Astrocyte of the cerebellum (primary cell): ENCODE results near the gene SELENOO.

Experiments used
- DNase-seq: peaks from one replicate; pipeline ENCODE4 v3.0.0-alpha.2; 2011; ENCODE audit warnings: low read depth
- H3K4me3 ChIP-seq: 2 replicates; pipeline ENCODE4 v1.5.1; 2011; ENCODE audit warnings: mild to moderate bottlenecking, low read depth, low read length, moderate library complexity
- in situ Hi-C: cut with HindIII; loops from 2 replicates; pipeline ENCODE4 v1.10.0; 2017; ENCODE audit warnings: low sequenced_read_pairs
- TF ChIP-seq, protein P1 (sequence below): IDR thresholded peaks from 2 replicates; pipeline ENCODE4 v1.5.1; 2012; ENCODE audit warnings: low read length, low read depth, moderate library complexity, mild to moderate bottlenecking; ENCODE audit errors: missing control alignments

The SELENOO gene

DNA sequence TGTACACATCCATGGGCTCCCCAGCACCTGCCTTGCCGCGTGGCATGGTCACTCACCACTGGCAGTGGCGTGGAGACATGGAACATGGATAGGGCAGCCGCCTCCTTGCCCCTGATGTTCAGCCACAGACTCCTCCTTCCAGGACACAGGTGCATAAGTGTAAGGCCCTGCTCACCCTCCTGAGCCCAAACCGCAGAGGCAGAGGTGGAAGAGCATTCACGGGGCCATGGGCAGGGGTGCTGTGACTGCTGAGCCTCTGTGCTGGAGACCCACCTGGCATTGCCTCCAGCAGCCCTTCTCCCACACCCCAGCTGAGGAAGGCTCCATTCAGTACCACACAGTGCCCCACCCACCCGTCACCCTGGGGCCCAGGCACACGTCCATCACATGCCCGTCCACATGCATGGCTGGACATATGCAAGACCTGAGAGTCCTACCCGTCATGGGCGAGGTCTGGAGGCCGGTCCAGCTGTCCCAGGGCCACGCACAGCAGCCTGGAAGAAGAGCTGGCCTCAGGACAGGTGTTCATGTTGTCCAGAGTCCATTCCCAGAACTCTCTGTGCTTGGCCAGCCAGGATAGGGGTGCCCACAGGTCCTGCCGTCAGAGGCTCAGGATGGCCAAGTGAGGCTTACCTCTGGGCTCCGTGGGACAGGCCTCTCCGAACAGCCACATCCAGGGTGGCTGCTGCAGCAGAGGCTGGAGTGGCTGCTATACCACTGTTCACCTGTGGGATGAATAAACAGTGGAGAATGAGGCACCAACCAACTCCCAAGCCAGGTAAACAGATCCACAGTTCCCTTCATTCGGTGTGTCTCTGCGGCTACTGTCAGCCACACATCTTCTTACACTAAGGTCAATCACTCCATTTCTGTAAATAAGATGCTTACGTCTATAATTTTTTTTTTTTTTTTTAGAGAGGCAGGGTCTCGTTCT is 45.7 kb downstream of the SELENOO start:
- in situ Hi-C loops = no loop called here
- TF ChIP-seq, protein P1, sequence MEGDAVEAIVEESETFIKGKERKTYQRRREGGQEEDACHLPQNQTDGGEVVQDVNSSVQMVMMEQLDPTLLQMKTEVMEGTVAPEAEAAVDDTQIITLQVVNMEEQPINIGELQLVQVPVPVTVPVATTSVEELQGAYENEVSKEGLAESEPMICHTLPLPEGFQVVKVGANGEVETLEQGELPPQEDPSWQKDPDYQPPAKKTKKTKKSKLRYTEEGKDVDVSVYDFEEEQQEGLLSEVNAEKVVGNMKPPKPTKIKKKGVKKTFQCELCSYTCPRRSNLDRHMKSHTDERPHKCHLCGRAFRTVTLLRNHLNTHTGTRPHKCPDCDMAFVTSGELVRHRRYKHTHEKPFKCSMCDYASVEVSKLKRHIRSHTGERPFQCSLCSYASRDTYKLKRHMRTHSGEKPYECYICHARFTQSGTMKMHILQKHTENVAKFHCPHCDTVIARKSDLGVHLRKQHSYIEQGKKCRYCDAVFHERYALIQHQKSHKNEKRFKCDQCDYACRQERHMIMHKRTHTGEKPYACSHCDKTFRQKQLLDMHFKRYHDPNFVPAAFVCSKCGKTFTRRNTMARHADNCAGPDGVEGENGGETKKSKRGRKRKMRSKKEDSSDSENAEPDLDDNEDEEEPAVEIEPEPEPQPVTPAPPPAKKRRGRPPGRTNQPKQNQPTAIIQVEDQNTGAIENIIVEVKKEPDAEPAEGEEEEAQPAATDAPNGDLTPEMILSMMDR = no peak
- H3K4me3 ChIP-seq = no peak overlapping the region
- no peak for DNase-seq

DNA sequence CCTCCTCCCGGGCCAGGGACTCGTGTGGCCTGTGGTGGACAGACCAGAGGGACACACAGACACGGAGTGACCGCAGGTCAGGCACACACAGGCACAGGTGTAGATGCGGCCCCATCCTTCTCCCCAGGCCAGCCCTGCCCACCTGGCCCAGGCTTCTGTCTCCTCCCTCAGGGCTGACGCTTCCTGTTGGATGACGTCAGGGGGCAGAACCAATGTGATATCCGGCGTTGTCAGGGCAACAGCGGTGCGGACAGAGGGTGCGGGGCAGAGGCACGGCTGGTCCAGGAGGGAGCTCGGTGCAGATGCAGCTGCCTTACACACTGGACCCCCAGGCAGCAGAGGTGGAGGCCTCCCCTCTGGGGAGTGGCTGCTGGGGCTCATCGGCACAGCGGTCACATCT is 46.9 kb downstream of the SELENOO start:
- TF ChIP-seq, protein P1 = no peak
- in situ Hi-C loops = no loop called here
- no peak for DNase-seq
- no peak overlapping the region for H3K4me3 ChIP-seq

DNA sequence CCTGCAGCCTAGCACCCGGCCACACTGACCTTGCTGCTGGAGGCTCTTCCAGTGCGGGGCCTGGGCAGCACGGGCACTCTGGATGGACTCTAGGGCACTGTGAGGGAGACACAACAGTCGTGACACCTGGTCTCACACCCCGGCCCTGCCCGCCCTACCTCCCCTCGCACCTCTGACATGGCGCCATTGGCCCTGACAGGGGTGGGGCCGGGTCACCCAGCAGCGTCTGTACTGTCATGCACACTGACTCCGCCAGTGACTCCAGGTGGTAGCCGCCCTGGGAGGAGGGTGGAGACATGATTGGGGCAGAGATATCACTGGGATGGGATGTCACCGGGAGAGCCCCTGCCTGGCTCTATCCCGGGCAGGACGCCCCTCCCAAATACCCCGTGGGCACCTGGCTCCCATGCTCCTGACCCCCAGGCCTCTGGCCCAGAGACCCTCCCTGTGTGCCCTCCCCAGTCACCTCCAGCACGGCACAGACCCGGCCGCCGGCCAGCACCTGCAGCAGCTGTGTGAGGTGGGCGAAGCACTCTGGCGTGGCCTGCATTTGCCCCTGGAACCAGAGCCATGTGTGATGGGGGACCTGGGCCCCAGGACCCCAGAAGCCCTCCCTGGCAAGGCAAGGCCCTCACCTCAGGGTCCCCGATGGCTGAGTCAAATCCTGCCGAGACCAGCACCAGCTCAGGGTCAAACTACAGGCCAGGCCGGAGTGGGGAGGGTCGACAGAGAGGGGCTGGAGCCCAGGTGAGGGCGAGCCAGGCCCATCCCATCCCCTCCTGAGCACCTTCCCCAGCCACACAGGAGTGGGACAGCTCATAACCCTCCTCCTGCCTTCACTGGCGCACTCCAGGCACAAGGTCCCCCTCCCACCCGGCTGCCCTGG is 47.6 kb downstream of the SELENOO start:
- DNase-seq = no peak
- no peak overlapping the region for H3K4me3 ChIP-seq
- TF ChIP-seq, protein P1 = no peak
- in situ Hi-C loops = no loop called here

DNA sequence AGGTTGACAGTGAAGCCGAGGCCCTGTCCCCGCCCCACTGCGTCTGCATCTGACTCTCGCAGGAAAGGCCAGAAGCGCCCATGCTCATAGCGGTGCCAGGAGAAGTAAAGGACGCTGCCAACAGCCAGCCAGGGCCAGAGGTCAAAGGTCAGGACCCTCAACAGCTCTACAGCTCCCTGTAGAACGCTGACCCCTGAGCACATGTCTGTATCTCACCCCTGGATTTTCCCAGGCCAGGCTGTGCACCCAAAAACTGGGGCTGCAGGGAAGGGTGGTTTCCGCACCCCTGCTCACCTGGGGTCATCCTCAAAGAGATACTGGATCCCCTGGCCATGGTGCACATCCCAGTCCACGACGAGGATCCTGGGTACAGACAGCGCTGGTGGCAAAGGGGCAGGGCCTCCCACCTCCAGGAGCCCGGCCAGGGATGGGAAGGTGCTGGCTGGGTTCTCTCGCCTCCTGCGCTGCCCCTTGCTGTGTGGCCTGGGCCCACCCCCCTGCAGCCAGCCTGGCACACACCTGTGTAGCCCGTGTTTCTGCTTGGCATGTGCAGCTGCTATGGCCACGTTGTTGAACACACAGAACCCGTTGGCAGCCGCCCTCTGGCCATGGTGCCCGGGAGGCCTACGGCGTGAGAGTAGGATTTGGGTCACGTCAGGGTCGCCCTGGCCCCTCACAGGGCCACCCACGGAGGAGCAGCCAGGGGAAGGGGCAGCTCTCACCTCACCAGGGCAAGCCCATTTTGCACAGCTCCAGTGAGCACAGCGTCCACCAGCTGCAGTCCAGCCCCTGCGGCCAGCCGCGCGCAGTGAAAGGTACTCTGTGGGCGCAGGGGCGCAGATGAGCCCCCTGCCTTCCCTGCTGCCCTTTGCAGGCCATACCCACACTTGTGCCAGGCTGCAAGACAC is 48.8 kb downstream of the SELENOO start:
- DNase-seq = no peak
- peak overlapping the region; percentile 63 for H3K4me3 ChIP-seq
- TF ChIP-seq, protein P1 = no peak
- in situ Hi-C loops = no loop called here

DNA sequence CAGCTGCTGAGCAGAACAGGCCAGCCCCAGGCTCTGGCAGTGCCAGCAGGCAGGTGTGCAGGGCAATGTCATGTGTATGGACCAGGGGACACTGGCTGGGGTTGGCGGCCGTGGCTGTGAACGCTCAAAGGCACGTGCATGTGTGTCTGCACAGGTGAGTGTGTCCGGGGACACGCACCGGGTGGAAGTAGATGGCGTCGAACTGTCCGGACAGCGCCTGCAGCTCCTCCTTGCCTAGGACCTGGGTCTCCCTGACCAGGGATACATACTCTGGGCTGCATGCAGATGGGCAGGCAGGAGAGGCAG is 49.4 kb downstream of the SELENOO start:
- peak overlapping the region; percentile 63 for H3K4me3 ChIP-seq
- in situ Hi-C loops = no loop called here
- no peak for DNase-seq
- TF ChIP-seq, protein P1 = no peak
